NK-92 treated with Interleukin-12 subunit alpha and Interleukin-12 subunit beta, amount 100 ng/mL, for 24 hours (cell line): ENCODE data around the gene GALNT11.
"Not testable (repeated sequence)": the region's sequence is repeated elsewhere in the genome, so short reads cannot be mapped to it uniquely, and the experiment has no call there.

ENCODE experiments used
- DNase-seq: peaks from one replicate; lab custom pipeline; 2025; lab: John Stamatoyannopoulos, UW

Gene GALNT11

DNA sequence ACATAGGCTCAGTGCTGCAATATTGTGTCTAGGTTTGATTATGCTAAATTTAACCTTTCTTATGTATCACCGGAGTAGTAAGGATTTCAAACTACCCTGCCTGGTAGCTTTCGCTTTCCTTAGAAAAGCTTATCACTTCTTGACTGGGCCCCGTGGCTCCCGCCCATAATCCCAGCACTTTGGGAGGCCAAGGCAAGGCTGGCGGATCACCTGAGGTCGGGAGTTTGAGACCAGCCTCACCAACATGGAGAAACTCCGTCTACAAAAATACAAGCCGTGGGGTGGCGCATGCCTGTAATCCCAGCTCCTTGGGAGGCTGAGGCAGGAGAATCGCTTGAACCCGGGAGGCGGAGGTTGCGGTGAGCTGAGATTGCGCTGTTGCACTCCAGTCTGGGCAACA is 49.9 kb downstream of the GALNT11 start:
- not testable (repeated sequence) for DNase-seq

DNA sequence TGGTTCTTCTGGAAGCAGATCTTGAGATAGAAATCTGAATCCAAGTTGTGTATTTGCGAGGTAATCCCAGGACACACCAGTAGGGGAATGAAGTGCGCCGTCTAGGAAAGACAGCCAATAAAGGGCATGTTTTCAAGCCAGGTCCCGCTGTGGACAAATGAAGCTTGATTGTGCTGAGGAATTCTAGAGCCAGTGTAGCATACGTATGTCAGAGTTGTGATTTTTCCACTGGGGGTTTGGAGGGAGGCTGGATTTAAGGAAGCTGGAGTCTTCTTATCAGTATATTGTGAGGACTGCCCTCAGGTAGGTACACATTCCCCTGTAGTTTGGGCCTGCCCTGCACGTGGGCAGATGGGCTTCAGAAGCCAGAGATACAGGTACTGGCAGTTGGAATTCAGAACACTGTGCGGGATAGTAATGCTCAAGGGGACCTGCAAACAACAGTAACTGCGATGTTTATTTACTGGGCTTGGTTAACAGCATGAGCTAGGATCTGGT is 50.9 kb downstream of the GALNT11 start:
- DNase-seq, result no peak

- DNase-seq, result no peak
Observed at GRCh38 chr7:152076940-152077933, 51.8 kb downstream of the GALNT11 start.

DNA sequence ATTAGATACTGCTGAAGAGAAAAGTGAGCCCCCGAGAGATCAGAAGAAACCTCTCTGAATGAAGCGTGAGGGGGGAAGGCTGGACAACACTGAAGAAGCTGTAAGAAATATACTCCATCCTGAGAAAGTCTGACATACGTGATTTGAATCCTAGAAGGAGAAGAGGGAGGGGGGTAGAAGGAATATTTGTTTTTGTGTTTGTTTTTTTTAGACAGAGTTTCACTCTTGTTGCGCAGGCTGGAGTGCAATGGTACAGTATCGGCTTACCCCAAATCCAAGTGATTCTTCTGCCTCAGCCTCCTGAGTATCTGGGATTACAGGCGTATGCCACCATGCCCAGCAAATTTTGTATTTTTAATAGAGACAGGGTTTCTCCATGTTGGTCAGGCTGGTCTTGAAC is 52.6 kb downstream of the GALNT11 start:
- no peak for DNase-seq

DNA sequence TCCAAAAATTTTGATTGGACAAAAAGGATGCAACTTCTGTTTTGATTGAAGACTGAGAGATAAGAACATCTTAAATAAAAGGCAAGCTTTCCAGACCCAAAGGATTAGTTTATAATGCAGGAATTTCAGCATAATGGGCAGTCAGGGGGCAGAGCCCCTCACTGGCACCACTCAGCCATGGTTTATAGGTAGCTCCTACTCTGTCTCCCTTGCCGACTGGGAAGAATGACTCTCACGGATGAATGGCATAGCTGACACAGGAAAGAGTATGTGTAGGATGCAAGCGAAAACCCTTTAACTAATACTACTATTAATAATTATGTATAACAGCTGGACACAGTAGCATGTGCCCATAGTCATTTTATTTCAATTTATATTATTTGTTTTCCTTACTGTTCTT is 53.3 kb downstream of the GALNT11 start:
- DNase-seq, result no peak

GRCh38 chr7:152081088-152081487 is 55.6 kb downstream of the GALNT11 start:
- no peak for DNase-seq

DNA sequence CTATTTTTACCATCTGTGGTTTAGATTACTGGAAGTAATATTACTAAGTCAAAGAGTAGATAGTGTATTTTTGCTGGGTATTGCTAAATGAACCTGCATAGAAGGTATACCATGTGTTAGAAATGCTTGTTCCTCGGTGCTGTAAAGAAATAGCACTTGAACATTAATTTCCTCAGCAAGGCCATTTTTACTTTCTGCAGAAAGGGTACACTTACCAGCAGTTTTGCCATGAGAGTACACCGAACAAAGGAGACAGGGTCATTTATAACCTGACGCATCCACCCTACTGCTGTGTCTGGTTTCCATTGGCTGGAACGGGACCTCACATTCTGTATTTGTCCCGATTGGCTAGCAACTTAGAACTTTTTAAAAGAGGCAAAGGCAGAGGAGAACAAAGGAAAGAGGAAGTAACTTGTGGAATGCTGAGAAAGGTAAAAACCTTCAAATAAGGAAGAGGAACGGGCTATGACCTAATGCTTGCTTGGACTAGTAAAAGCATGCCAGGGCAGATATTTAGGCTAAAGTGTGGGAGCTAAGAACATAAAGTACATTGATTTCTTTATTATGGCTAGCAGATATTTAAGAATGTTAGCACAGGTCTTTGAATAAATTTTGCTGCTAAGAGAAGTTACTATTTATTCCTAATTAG is 56.7 kb downstream of the GALNT11 start:
- DNase-seq, result not testable (repeated sequence)

DNA sequence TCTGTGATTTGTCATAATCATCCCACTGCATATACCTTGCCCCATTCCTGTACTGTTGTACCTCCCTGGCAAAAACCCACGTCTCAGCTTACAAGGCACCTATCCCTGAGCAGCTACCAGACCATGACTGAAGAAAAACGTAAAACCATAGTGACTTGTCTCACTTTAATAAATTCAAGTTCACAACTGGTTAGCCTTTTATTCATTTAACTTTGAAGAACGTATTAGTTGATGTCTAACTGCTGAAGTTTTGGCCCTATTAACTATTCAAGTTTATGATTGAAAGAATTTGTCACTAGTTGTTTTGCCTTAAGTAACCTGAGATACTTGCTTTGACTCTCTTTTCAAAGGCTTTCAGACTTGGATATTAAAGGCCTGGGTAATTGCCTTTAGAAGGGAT is 59.7 kb downstream of the GALNT11 start:
- DNase-seq, result no peak

DNA sequence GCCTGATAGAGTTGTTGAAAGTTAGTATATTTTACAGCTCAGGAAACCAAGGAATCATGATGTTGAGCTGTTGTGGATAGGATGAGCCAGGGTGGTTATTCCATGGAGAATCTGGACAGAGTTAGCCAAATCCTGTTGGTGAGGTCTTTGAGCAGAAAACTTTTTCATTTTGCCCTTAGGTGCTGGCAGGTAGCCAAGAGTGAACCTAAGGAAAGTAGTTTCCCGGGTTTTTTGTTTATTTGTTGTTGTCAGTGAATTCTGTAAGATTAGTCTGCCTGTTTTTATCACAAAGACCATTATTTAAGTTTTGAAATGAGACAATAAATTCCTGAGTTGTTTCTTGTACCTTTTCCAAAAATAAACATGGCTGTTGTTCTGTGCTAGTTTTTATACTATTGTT is 61.0 kb downstream of the GALNT11 start:
- DNase-seq, result no peak

GRCh38 chr7:152089183-152089582 is 63.7 kb downstream of the GALNT11 start:
- no peak for DNase-seq

DNA sequence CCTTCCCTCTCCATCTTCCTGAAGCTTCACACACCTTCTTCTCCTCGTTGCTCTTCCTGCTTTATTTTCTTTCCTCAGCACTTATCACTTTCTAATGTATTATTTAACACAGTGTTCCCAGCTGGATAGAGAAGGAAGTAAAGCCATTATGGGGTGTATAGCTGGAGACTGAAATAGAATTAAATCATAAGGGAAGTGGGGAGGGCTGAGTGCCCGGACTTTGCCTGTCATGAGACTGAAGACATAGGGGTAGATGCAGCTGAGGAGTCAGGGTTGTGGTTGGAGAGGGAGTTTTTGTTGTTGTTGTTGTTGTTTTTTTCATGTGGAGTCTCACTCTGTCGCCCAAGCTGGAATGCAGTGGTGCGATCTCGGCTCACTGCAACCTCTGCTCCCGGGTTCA is 65.3 kb downstream of the GALNT11 start:
- DNase-seq, result no peak

GRCh38 chr7:152093717-152094116 is 68.2 kb downstream of the GALNT11 start:
- no peak for DNase-seq

GRCh38 chr7:152095771-152096170 is 70.3 kb downstream of the GALNT11 start:
- no peak for DNase-seq

GRCh38 chr7:152097330-152097729 is 71.9 kb downstream of the GALNT11 start:
- DNase-seq, result no peak

DNA sequence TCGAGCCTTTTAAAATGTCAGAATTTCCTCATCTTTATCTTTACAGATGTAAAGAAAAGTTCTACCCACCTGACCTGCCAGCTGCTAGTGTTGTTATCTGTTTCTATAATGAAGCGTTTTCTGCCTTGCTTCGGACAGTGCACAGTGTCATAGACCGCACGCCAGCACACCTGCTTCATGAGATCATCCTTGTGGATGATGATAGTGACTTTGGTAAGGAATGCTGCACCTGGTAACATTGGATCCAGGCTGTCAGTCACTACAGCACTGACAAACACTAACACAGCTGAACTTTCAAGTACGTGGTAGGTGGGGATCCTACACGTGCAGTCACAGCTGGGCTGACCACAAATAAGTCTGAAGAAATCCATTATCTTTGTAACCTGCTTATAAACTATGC is 77.6 kb downstream of the GALNT11 start:
- no peak for DNase-seq

GRCh38 chr7:152103691-152104090 is 78.2 kb downstream of the GALNT11 start:
- no peak for DNase-seq

DNA sequence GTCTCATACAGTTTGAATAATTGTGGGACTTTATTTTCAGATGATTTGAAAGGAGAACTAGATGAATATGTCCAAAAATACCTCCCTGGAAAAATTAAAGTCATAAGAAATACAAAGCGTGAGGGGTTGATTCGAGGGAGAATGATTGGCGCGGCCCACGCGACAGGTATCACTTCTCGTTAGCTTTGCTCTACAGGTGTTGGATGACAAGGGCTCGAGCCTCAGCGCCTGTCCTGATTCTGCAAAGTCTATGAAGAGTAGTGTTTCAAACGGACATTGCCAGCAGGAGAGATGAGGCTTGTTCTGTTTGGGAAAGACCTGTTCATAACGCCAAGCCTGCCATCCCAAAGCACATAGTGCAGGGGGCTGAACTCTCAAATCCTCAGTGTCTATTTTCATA is 79.7 kb downstream of the GALNT11 start:
- DNase-seq, result no peak

- no peak for DNase-seq
Observed at GRCh38 chr7:152106990-152107389, 81.5 kb downstream of the GALNT11 start.

DNA sequence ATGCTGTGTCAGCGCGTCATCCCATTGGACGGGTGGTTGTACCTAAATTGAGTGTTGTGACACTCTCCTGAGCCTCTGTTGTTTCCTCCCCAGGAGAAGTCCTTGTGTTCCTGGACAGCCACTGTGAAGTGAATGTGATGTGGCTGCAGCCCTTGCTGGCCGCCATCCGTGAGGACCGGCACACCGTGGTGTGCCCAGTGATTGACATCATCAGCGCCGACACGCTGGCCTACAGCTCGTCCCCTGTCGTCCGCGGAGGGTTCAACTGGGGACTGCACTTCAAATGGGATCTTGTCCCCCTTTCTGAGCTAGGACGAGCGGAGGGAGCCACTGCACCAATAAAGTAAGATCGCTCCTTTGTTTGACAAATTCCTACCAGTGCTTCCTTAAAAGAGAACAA is 82.5 kb downstream of the GALNT11 start:
- no peak for DNase-seq

DNA sequence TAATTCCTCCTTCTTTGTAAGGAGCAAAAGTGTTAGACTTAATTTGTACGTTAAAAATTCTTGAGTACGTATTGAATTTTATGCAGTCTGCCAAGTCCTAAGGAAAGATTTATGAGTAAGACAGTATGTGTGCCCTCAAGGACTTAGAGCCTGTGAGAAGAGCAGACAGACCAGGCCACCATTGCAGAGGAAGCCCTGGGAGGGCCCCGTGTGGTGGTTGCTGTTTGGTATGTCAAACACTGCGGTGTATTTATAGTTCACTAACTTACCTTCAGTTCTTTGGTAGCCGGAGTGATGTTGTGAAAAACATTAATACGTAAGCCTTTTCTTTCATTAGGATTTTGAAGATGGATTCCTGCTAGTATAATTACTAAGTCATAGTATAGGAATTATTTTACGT is 82.9 kb downstream of the GALNT11 start:
- DNase-seq, result no peak

- no peak for DNase-seq
Observed at GRCh38 chr7:152112829-152113228, 87.4 kb downstream of the GALNT11 start.

- DNase-seq, result no peak
Observed at GRCh38 chr7:152115021-152115718, 89.7 kb downstream of the GALNT11 start.

- DNase-seq, result no peak
Observed at GRCh38 chr7:152117356-152117755, 91.9 kb downstream of the GALNT11 start.
